Measurements from ENCODE around the gene RNF152.

DNA sequence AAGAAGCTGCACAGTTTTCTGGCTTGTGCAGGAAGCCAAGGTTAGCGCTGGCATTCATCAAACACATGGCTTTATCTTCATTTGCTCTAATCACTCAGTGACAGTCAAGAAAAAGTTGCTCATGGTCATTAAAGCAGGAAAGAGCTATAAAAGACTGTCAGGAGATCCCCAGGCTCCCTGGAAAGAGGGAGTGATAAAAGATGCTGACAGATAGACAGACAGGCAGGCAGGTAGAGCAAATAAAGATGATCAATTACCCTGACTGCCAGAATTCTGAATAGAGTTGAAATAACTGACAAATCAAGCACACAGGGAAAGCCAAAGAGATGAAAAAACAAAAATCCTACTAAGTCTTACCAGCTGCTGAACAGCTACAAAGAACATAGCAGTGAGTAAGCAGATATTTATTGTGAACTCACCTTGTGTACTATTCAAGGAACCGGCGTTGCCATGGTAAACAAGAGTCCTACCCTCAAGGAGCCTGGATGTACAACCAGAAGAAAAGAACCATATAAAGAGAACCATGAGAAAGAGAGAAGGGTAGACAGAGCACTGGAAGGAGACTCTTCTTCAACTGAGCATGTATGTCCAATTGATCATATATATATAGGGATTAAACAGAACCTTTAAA lies 68.0 kb downstream of the RNF152 start:
- TF ChIP-seq, protein P1, sequence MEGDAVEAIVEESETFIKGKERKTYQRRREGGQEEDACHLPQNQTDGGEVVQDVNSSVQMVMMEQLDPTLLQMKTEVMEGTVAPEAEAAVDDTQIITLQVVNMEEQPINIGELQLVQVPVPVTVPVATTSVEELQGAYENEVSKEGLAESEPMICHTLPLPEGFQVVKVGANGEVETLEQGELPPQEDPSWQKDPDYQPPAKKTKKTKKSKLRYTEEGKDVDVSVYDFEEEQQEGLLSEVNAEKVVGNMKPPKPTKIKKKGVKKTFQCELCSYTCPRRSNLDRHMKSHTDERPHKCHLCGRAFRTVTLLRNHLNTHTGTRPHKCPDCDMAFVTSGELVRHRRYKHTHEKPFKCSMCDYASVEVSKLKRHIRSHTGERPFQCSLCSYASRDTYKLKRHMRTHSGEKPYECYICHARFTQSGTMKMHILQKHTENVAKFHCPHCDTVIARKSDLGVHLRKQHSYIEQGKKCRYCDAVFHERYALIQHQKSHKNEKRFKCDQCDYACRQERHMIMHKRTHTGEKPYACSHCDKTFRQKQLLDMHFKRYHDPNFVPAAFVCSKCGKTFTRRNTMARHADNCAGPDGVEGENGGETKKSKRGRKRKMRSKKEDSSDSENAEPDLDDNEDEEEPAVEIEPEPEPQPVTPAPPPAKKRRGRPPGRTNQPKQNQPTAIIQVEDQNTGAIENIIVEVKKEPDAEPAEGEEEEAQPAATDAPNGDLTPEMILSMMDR (conservative IDR thresholded peaks at IDR 0.05; ENCODE audit: low read depth, low read length), result no peak
- no peak for TF ChIP-seq EZH2 (IDR thresholded peaks at IDR 0.05; ENCODE audit: low read length, unreplicated experiment)
- no peak for TF ChIP-seq EZH2phosphoT487 (IDR thresholded peaks at IDR 0.05; ENCODE audit: borderline replicate concordance, low read length)

Data from PC-3 (cell line).